Astrocyte (in vitro differentiated cells and primary cell): ENCODE data around the gene TCF3.

Source experiments
- EZH2 ChIP-seq: IDR thresholded peaks from 2 replicates; pipeline ENCODE4 v1.6.1; 2012; ENCODE audit warnings: mild to moderate bottlenecking, low read length, inconsistent platforms; ENCODE audit not compliant: insufficient read depth
- TF ChIP-seq, protein P1 (sequence below): IDR thresholded peaks from 2 replicates; pipeline ENCODE4 v1.5.1; 2011; ENCODE audit warnings: low read depth, mild to moderate bottlenecking, inconsistent platforms, low read length, moderate library complexity; ENCODE audit not compliant: insufficient read depth

DNA sequence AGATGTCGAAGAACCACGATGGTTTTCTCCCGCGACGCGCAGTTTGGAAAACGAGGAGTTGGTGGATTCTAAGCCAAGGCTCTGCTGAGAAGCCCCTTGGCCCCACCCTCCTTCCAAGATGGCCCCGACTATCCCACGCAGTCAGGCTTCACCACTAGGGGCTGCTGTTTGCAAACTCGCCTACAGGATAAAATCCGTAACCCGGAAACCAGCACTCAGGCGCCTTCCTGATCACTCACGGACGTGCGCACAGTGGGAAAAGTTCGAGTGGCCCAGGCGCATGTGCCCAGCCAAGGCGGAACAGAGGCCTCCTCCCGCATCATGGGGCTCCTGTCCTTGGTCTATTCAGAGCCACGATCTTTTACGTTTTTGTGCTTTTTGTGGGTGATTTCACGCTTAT is 28.0 kb downstream of the TCF3 start:
- TF ChIP-seq, protein P1, sequence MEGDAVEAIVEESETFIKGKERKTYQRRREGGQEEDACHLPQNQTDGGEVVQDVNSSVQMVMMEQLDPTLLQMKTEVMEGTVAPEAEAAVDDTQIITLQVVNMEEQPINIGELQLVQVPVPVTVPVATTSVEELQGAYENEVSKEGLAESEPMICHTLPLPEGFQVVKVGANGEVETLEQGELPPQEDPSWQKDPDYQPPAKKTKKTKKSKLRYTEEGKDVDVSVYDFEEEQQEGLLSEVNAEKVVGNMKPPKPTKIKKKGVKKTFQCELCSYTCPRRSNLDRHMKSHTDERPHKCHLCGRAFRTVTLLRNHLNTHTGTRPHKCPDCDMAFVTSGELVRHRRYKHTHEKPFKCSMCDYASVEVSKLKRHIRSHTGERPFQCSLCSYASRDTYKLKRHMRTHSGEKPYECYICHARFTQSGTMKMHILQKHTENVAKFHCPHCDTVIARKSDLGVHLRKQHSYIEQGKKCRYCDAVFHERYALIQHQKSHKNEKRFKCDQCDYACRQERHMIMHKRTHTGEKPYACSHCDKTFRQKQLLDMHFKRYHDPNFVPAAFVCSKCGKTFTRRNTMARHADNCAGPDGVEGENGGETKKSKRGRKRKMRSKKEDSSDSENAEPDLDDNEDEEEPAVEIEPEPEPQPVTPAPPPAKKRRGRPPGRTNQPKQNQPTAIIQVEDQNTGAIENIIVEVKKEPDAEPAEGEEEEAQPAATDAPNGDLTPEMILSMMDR = peak; percentile 62
- no peak for TF ChIP-seq EZH2
